ENCODE measurements around the gene ZSCAN5C.

- TF ChIP-seq EZH2 (IDR thresholded peaks at IDR 0.05; ENCODE audit: low read depth, low read length, severe bottlenecking): no peak
- no peak for TF ChIP-seq SP1 (IDR thresholded peaks at IDR 0.05; ENCODE audit: low read depth, low read length)
Measured at GRCh38 chr19:56155124-56155687, 46.9 kb upstream of the ZSCAN5C start.

Data from H1 (cell line).